T-helper 17 cell (primary cell): ENCODE data around the gene ZSCAN5A. TPM values are rescaled to one million over a fixed set of nuclear protein-coding genes. Genes with fewer than 3 reads are reported as not detected.
"Not testable (repeated sequence)": the region's sequence is repeated elsewhere in the genome, so short reads cannot be mapped to it uniquely, and the experiment has no call there.

ENCODE experiments used
- ATAC-seq: fragments of 150-1000 bp; cut with Tn5 transposase; 2 replicates; pipeline ENCODE4 v1.10.0; 2021; ENCODE audit warnings: mild to moderate bottlenecking, moderate library complexity
- DNase-seq, 3 donors: peaks; one replicate each; pipeline versions ENCODE4 v3.0.0 to v3.0.0-alpha.2; 2020 to 2021
- H3K9me3 ChIP-seq: one replicate; pipeline ENCODE4 v1.7.0; 2013; ENCODE audit warnings: low read length, mild to moderate bottlenecking; ENCODE audit not compliant: control insufficient read depth, poor library complexity, severe bottlenecking
- H3K27ac Mint-ChIP-seq: one replicate; pipeline ENCODE4 v1.8.0; 2022; ENCODE audit warnings: mild to moderate bottlenecking, moderate library complexity, mixed read lengths
- H3K27me3 Mint-ChIP-seq: one replicate; pipeline ENCODE4 v1.8.0; 2022; ENCODE audit warnings: mixed read lengths
- H3K36me3 Mint-ChIP-seq: one replicate; pipeline ENCODE4 v1.8.0; 2022; ENCODE audit warnings: low read depth, mixed read lengths
- H3K4me1 Mint-ChIP-seq: one replicate; pipeline ENCODE4 v1.8.0; 2022; ENCODE audit warnings: mild to moderate bottlenecking, mixed read lengths
- H3K4me3 Mint-ChIP-seq: one replicate; pipeline ENCODE4 v1.8.0; 2022; ENCODE audit warnings: mild to moderate bottlenecking, moderate library complexity, mixed read lengths
- total RNA-seq, 4 donors: library from RNA in 2 of 4; stranded (reverse) in 2 of 4; gene quantifications; one replicate each; pipeline ENCODE4 v1.2.3 and lab custom pipeline; 2022 to 2026

ZSCAN5A gene
- total RNA-seq, 2 donors from 2014 or later, result 9.1 to 11.1 TPM

- not testable (repeated sequence) for H3K4me3 Mint-ChIP-seq, ATAC-seq, H3K9me3 ChIP-seq, H3K4me1 Mint-ChIP-seq, DNase-seq, H3K36me3 Mint-ChIP-seq, H3K27ac Mint-ChIP-seq
- peaks cover 44% of the 10 kb centered on the region for H3K27me3 Mint-ChIP-seq
Measured at GRCh38 chr19:56207581-56207980, 107.1 kb downstream of the ZSCAN5A start.

- no peak within 1 kb of the TSS for H3K27ac Mint-ChIP-seq
- no peak for ATAC-seq
- no peaks in the 10 kb centered on the region for H3K9me3 ChIP-seq
- no peaks in the 10 kb centered on the region for H3K4me1 Mint-ChIP-seq
- peaks cover 34% of the 10 kb centered on the region for H3K27me3 Mint-ChIP-seq
- no peaks in the 10 kb centered on the region for H3K36me3 Mint-ChIP-seq
- H3K4me3 Mint-ChIP-seq, result no peak within 1 kb of the TSS
- no peak for DNase-seq
Measured at GRCh38 chr19:56201973-56202372, 112.7 kb downstream of the ZSCAN5A start, which contains the start of gene ZSCAN5C. TSS of gene ZSCAN5C (plus strand) at chr19:56202273. CDS start at chr19:56205914, 3,641 bp downstream.

GRCh38 chr19:56199687-56200086 lies 115.0 kb downstream of the ZSCAN5A start:
- DNase-seq, result no peak
- Mint-ChIP-seq H3K27ac (no peak overlapping the region), H3K36me3 (no peaks in the 10 kb centered on the region), H3K27me3 (peaks cover 16% of the 10 kb centered on the region), H3K4me1 (no peaks in the 10 kb centered on the region), H3K4me3 (no peak overlapping the region)
- no peak for ATAC-seq
- no peaks in the 10 kb centered on the region for H3K9me3 ChIP-seq

- not testable (repeated sequence) for H3K4me1 Mint-ChIP-seq, H3K27ac Mint-ChIP-seq, H3K9me3 ChIP-seq, ATAC-seq, H3K36me3 Mint-ChIP-seq, H3K4me3 Mint-ChIP-seq, DNase-seq
- peaks cover 26% of the 10 kb centered on the region for H3K27me3 Mint-ChIP-seq
Measured at GRCh38 chr19:56197646-56198045, 117.0 kb downstream of the ZSCAN5A start, which contains the start of gene ZSCAN5B. TSS of gene ZSCAN5B (minus strand) at chr19:56197783. CDS start at chr19:56193052, 4,731 bp downstream.

GRCh38 chr19:56193981-56194640 lies 120.5 kb downstream of the ZSCAN5A start:
- Mint-ChIP-seq H3K36me3 (peaks cover 4% of the 10 kb centered on the region), H3K27ac (no peak overlapping the region), H3K27me3 (peaks cover 30% of the 10 kb centered on the region), H3K4me1 (no peaks in the 10 kb centered on the region), H3K4me3 (no peak overlapping the region)
- no peaks in the 10 kb centered on the region for H3K9me3 ChIP-seq
- ATAC-seq (no peak), DNase-seq (no peak)

GRCh38 chr19:56191711-56192110 lies 122.9 kb downstream of the ZSCAN5A start:
- H3K9me3 ChIP-seq, result no peaks in the 10 kb centered on the region
- H3K4me3 Mint-ChIP-seq, result no peak overlapping the region
- H3K4me1 Mint-ChIP-seq, result no peaks in the 10 kb centered on the region
- no peak for ATAC-seq
- H3K27me3 Mint-ChIP-seq, result peaks cover 30% of the 10 kb centered on the region
- no peak for DNase-seq
- H3K27ac Mint-ChIP-seq, result no peak overlapping the region
- H3K36me3 Mint-ChIP-seq, result peaks cover 4% of the 10 kb centered on the region

GRCh38 chr19:56191115-56191514 lies 123.5 kb downstream of the ZSCAN5A start:
- Mint-ChIP-seq H3K36me3 (peaks cover 4% of the 10 kb centered on the region), H3K27me3 (peaks cover 30% of the 10 kb centered on the region), H3K4me3 (no peak overlapping the region), H3K27ac (no peak overlapping the region), H3K4me1 (no peaks in the 10 kb centered on the region)
- ATAC-seq (no peak), DNase-seq (no peak)
- H3K9me3 ChIP-seq, result no peaks in the 10 kb centered on the region

- no peak for ATAC-seq
- Mint-ChIP-seq H3K4me3 (no peak overlapping the region), H3K36me3 (peaks cover 4% of the 10 kb centered on the region), H3K4me1 (peaks cover 2% of the 10 kb centered on the region), H3K27me3 (peaks cover 42% of the 10 kb centered on the region), H3K27ac (no peak overlapping the region)
- no peaks in the 10 kb centered on the region for H3K9me3 ChIP-seq
- DNase-seq, result no peak
Measured at GRCh38 chr19:56189785-56190184, 124.9 kb downstream of the ZSCAN5A start.

- Mint-ChIP-seq H3K36me3 (no peaks in the 10 kb centered on the region), H3K4me1 (no peaks in the 10 kb centered on the region), H3K4me3 (no peak overlapping the region), H3K27me3 (peaks cover 17% of the 10 kb centered on the region), H3K27ac (no peak overlapping the region)
- no peak for DNase-seq
- H3K9me3 ChIP-seq, result no peaks in the 10 kb centered on the region
- no peak for ATAC-seq
Measured at GRCh38 chr19:56177564-56178243, 136.9 kb downstream of the ZSCAN5A start.

- no peak overlapping the region for H3K4me3 Mint-ChIP-seq
- H3K27ac Mint-ChIP-seq, result no peak overlapping the region
Measured at GRCh38 chr19:56176881-56177280, 137.8 kb downstream of the ZSCAN5A start.

GRCh38 chr19:56176310-56176709 lies 138.3 kb downstream of the ZSCAN5A start:
- H3K4me1 Mint-ChIP-seq, H3K27ac Mint-ChIP-seq, H3K9me3 ChIP-seq, DNase-seq, H3K36me3 Mint-ChIP-seq, H3K4me3 Mint-ChIP-seq, ATAC-seq: not testable (repeated sequence)
- H3K27me3 Mint-ChIP-seq, result peaks cover 21% of the 10 kb centered on the region

More at GRCh38 chr19:56176881-56177280, 137.8 kb downstream of the ZSCAN5A start:
- DNase-seq (no peak), ATAC-seq (no peak)
- Mint-ChIP-seq H3K36me3 (no peaks in the 10 kb centered on the region), H3K4me1 (no peaks in the 10 kb centered on the region), H3K27me3 (peaks cover 18% of the 10 kb centered on the region)
- H3K9me3 ChIP-seq, result no peaks in the 10 kb centered on the region

GRCh38 chr19:56175861-56176307 lies 138.8 kb downstream of the ZSCAN5A start, which contains the start of gene GALP:
TSS of gene GALP (plus strand) at chr19:56176008. CDS start at chr19:56177109, 1,101 bp downstream.
- DNase-seq, H3K4me1 Mint-ChIP-seq, H3K4me3 Mint-ChIP-seq, H3K27ac Mint-ChIP-seq, H3K9me3 ChIP-seq, ATAC-seq, H3K36me3 Mint-ChIP-seq: not testable (repeated sequence)
- peaks cover 21% of the 10 kb centered on the region for H3K27me3 Mint-ChIP-seq

GRCh38 chr19:56174550-56174949 lies 140.1 kb downstream of the ZSCAN5A start:
- Mint-ChIP-seq H3K27me3 (peaks cover 29% of the 10 kb centered on the region), H3K4me1 (no peaks in the 10 kb centered on the region), H3K27ac (no peak overlapping the region), H3K36me3 (no peaks in the 10 kb centered on the region), H3K4me3 (no peak overlapping the region)
- ATAC-seq (no peak), DNase-seq (no peak)
- H3K9me3 ChIP-seq, result no peaks in the 10 kb centered on the region
